Renal cortex interstitium (tissue), 11 donors: Measurements from ENCODE around the gene RAD18. TPM values are rescaled to one million over a fixed set of nuclear protein-coding genes. Genes with fewer than 3 reads are reported as not detected.
A peak's percentile ranks its signal among the peaks of the same experiment; 100 is the strongest.

ENCODE experiments used
- DNase-seq, 11 donors: peaks; one replicate each; pipeline ENCODE4 v3.0.0-alpha.2; 2013; ENCODE audit warnings: low read depth in 9 of 11, low spot score in 4 of 11; ENCODE audit errors: extremely low read depth in 1 of 11
- polyA plus RNA-seq, 3 donors: library from polyadenylated mRNA; unstranded; fragments of 120-200 nt; gene quantifications; one replicate each; pipeline ENCODE4 v1.2.1, GENCODE V29; 2013; ENCODE audit not compliant: insufficient read length in 3 of 3

Gene RAD18
- polyA plus RNA-seq, 3 donors = 9.7 to 12.4 (median 10.3) TPM

DNA sequence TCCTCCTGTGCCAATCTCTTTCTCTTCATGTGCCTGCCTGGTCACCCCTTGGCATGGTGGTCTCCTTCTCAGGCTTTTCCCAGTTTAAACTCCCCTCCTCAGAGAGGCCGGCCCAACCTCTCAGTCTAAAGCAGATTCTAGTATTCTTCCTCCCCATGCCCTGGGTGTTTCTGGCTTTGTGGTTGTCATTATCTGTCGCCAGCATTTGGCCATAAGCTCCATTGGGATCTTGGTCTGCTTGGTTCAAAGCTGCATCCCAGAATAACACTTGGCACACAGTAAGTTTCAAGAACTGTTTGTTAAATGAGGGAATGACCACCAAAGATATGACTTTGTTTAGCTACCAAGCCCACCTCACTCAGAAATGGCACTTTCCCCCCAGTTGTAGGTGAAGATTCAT is 11.2 kb upstream of the RAD18 start:
- DNase-seq = no peak

GRCh38 chr3:8972639-8973038 is 9.4 kb upstream of the RAD18 start:
- no peak for DNase-seq

GRCh38 chr3:8970971-8971589 is 7.8 kb upstream of the RAD18 start:
- DNase-seq = peak in 9 of 11 donors; percentile 38 to 57 (median 51)

GRCh38 chr3:8969241-8969640 is 6.0 kb upstream of the RAD18 start:
- DNase-seq = no peak

DNA sequence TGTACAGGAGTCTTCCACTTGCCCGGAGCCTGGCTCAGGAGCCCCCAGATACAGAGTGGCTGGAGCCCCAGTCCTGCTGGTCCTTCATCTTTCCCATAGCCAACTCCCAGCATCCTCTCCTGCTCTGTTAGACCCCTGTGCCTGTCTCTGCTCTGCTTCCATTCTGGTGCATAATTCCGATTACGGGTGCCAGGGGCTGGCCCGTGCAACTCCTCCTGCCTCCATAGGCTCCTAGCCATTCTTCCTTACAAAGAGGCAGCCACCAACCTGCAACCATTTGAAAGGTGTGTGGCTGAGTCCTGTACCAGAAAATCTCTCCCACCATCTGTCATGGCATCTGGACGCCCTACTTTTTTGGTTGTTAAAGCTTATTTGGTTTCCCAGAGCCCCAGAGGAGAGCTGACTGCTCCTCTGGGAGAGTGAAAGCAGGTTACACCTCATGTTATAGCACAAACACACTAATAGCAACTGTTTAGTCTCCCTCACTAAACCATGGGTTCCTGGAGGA is 5.2 kb upstream of the RAD18 start:
- DNase-seq = no peak

- no peak for DNase-seq
These were observed 4.3 kb upstream of the RAD18 start for GRCh38 chr3:8967553-8967952.

DNA sequence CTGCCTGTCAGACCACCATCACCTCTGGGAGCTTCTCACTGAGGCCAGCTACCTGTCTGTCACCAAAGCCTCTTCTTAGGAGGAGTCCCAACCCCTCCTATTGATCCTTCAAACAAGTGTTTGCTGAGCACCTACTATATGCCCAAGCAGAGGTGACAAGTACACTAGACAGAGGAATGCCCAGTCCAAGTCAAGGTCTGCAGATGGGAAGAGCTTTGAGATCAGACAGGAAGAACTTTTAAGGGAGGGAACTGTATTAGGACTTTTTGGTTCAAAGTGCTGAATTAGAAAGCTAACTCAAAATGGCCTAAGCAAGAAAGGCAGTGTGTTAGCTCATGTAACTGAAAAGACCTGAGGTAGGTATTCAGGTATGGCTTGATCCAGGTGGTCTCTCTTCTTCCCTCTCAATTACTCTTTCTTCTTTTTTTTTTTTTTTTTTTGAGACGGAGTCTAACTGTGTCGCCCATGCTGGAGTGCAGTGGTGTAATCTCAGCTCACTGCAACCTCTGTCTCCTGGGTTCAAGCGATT is 3.6 kb upstream of the RAD18 start:
- DNase-seq = no peak

DNA sequence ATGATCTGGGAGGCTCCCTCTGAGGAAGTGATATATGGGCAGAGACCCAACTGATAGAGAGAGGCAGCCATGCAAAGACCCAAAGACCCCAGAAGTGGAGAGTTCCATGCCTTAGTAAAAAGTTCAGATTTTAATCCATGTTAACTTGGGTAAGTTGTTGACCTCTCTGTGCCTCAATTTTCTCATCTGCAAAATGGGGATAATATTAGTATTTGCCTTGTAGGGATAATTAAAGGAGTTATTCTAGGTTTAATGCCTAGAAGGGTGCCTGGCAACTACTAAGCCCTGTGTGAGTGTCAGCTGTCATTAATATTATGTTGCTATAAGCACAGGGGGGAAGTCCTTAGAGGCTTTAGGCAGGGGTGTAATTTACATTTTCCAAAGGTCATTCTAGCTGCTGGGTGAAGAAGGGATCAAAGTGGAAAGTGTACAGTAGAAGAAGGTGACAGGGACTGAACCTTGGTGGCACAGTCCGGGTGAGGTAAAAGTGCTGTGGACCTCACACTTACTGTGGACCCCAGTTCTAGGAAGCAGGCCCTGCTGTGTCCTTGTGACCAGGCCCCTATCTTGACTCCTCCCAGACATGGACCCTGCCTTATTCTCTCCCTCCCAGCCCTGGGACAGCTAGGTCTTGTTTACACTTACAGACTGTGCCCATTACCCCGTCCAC is 3.0 kb upstream of the RAD18 start:
- no peak for DNase-seq

DNA sequence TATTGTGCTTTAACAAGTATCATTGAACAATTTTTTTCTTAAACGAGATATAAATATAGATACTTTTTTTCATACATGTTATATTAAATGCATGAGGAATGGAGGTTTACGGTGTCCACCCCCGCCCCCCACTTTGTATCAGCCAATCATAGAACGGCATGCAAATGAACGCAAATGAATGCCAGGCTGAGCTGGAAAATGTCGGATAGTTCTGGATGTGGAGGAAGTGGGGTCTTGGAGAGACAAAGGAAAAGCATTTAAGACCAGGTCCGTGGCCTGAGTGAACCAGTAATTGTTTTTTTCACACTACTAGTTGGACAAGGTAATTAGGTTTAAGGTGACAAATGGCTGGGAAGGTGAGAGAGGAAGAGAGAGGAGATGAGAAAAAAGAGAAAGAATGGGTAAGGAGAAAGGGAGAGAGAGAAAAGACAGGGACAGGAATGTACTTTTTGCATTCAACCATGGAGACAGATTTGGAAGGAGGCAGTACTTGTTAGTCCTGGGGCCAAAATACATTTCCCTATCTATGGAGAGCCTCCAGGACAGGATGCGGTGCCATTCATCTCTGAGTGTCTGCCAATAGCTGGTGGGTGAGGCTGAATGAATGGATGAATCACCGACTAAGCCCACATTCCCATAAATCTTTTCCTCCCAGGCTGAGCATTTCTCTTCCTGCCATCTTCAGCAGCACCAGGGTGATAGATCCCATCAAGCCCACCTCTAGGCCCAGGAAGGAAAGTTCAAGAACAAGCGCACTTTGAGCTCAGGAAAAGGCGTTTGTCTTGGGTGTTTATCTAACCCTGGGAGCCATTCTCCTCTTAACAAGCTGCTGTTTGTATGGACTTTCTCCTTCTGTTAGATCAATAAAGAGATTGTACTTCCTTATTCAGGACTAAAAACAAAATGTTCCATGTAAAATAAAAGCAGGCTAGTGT is 1.4 kb upstream of the RAD18 start:
- no peak for DNase-seq

GRCh38 chr3:8962226-8962861 is 928 bp downstream of the RAD18 start:
- DNase-seq = no peak

GRCh38 chr3:8959668-8960067 is 3.6 kb downstream of the RAD18 start:
- no peak for DNase-seq

- no peak for DNase-seq
These were observed 8.1 kb downstream of the RAD18 start for GRCh38 chr3:8954938-8955763.

- no peak for DNase-seq
These were observed 10.0 kb downstream of the RAD18 start for GRCh38 chr3:8953313-8953712.

DNA sequence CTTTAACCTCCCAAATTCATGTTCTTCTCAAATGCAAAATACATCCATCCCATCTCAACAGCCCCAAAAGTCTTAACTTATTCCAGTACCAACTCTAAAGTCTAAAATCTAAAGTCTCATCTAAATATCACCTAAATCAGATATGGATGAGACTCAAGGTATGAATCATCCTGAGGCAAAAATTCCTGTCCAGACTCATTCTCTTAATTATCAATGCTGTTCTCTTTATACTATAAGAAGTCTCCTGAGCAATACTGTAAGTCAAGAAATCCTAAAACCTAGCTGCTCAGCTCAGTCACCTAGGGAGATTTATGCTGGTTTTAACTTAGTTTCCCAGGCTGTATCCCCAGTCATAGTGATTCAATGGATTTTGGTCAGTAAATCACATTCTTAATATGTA is 11.1 kb downstream of the RAD18 start:
- no peak for DNase-seq

DNA sequence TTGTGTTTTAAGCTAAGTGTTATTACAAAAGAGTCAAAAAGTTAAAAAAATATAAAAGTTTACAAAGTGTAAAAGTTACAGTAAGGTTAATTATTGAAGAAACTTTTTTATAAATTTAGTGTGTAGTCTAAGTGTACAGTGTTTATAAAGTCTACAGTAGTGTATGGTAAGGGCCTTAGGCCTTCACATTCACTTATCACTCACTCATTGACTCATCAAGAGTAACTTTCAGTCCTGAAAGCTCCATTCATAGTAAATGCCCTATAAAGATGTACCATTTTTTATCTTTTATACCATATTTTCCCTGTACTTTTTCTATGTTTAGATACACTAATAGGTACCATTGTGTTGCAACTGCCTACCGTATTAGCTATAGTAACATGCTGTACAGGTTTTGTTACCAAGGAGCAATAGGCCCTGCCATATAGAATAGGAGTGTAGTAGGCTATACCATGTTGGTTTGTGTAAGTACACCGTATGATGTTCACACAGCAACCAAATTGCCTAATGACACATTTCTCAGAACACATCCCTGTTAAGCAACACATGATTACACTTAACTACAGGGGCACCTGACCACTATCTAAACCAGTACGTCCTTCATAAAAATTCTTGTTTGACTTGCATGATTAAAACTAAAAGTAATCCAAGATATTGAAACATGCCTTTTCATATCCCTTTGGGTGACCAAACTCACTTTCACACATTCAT is 17.2 kb downstream of the RAD18 start:
- DNase-seq = no peak

GRCh38 chr3:8942746-8943488 is 20.4 kb downstream of the RAD18 start:
- DNase-seq = no peak

DNA sequence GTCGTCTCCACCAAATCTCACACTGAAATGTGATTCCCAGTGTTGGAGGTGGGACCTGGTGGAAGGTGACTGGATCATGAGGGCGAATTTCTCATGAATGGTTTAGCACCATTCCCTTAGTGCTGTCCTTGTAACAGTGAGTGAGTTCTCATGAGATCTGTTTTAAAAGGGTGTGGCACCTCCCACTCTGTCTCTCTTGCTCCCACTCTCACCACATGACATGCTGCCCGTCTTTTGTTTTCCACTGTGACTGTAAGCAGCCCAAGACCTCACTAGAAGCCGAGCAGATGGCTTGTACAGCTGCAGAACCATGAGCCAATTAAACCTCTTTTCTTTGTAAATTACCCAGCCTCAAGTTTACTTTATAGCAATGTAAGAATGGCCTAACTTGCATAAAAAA is 21.2 kb downstream of the RAD18 start:
- no peak for DNase-seq
